ENCODE data around the gene UNC13C.

UNC13C gene

GRCh38 chr15:54504695-54505094 is 526.5 kb downstream of the UNC13C start:
- DNase-seq, result no peak

DNA sequence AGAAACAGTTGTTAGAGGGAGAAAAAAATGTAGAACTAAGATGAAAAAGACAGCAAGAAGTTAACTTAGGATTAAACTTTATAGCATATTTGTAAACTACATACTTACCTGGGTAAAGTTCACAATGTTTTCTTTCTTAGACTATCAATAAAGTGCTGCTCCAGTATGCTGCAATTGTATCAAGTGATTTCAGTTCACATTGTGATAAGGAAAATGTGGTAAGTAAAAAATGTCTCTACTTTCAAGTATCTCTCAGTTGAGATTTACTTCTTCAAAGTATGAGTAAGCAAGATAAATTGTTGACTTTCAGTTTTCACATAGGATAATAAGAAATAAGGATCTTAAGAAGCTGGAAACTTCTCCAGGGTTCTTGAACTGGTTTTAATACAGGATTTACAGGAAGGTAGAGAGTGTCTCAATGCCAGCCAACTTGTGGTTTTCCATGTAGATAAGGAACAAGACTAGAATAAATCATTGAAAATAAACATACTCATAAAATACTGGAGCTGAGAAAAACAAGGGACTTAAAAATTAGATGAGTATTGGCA is 528.8 kb downstream of the UNC13C start:
- no peak for DNase-seq

GRCh38 chr15:54514601-54515000 is 536.4 kb downstream of the UNC13C start:
- DNase-seq, result no peak

GRCh38 chr15:54515664-54516582 is 537.7 kb downstream of the UNC13C start:
- DNase-seq, result no peak

DNA sequence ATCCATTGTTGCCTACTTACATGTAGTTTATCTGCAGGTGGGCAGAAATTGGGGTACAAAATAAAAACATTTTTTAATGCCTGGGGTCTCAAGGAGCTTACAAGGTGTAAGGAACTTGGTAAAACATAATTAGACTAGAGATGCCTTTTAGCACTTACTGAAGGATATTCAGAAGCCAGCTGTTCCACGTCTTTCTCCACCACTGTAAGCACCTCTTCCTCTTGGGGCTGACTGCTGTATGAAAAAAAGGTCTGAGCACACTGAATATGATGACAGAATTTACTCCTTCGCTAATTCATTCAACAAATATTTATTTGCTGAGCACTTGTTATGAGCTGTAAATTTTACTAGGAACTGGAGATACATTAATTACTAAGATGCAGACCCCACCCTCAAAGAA is 539.1 kb downstream of the UNC13C start:
- DNase-seq, result no peak

GRCh38 chr15:54518156-54518882 is 540.1 kb downstream of the UNC13C start:
- no peak for DNase-seq

DNA sequence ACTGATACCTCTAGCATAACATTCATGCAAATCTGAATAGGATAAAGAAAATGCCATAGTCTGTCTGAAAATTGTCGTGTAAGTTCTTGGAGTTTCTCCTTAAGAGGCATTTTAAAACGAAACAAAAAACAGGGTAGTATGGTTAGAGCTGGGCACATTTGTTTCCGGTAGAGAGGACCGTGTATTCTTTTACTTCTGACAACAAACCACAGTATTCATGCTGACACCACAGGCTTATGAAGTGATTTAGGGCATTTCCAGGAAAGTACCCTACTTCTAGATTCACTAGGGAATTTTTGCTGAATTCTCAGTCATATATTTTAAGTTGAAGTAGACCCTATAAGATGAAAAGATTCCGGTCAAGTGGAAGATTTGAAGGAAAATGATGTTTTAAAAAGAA is 541.3 kb downstream of the UNC13C start:
- DNase-seq, result no peak

GRCh38 chr15:54520616-54521015 is 542.4 kb downstream of the UNC13C start:
- DNase-seq, result no peak

DNA sequence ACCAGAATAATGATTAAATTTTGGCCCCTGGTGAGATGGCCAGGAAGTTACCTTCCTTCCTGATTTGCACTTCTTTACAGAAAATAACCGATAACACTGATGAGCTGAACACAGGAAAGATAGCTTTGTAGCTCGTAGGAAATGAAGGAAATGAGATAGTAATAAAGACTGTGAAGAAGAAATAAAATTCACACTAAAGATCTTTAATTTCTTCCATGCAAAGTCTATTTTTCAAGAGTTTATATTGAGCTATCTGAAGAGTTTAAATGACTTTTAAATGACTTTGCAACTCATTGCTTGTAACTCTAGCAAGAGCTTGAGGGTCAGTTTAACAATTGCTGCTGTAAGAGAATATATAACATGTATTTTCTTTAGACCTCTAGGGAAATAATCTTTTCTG is 543.0 kb downstream of the UNC13C start:
- no peak for DNase-seq

GRCh38 chr15:54528021-54528420 is 549.8 kb downstream of the UNC13C start:
- DNase-seq, result no peak

- DNase-seq, result no peak
Observed at GRCh38 chr15:54540721-54541120, 562.5 kb downstream of the UNC13C start.

GRCh38 chr15:54547491-54547890 is 569.2 kb downstream of the UNC13C start:
- no peak for DNase-seq

DNA sequence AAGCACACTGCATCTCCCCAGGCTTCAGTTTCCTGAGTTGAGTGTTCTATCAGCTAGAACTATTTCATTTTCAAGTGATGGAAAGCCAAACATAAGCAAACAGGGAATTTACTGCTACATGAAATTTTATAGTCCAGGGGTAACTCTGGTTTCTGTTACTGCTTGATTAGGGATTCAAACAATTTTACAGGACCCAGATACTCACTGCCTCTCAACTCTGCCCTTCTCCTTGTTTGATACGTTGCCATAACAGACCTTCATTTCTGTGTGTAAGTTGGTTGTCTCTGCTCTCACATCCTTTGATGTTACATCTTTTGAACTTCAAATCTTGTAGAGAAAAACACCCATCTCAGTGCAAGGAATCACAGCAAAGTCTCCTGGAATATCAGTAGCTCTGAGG is 572.7 kb downstream of the UNC13C start:
- DNase-seq, result no peak

- no peak for DNase-seq
Observed at GRCh38 chr15:54556231-54556630, 578.0 kb downstream of the UNC13C start.

DNA sequence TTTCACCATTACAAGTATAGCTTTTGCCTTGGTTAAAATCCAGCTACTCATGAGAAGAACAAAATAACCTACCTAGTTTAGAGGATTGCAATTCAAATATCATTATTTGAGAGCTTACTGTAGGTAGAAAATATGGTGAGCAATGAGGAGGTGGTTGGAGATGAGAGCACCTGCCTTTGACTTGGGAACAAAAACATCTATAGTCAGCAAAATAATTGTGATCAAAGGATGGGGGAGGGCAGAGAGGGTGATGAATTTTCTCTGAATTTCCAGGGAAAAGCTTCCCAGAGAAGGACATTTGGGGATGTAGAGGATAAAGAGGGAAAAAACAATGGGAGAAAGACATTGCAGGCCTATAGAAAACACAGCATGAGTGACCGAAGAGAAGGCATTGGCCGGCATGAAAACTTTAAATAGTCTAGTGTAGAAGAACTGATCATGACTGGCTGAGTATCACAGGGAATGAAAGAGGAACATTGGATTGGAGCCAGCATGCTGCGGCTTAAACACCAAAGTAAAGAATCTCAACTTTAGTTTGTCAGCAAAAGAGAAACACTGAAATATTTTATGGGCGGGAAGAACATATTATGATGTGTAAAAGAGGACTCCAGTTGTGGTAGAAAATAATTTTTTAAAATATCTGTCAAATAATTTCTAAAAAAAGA is 581.3 kb downstream of the UNC13C start:
- no peak for DNase-seq

- no peak for DNase-seq
Observed at GRCh38 chr15:54560417-54560816, 582.2 kb downstream of the UNC13C start.

DNA sequence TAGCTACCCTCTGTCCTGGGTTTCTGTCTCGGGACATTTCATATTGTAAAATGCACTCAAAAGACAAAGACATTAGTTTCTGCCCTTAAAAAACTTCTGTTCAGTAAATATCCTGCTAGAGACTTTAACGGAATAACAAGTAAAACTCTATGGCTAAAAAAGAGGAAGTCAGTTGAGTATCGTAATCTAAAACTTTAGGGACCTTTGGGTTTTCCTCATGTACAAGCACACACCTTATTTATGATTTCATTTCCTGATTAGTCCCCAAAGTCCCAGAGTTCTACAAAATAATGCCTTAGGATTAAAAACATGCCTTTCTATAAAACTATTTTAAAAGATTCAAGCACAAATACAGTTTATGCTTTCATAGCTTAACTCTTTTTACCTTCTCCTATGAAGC is 585.9 kb downstream of the UNC13C start:
- DNase-seq, result no peak

GRCh38 chr15:54566654-54567053 is 588.4 kb downstream of the UNC13C start:
- DNase-seq, result no peak

DNA sequence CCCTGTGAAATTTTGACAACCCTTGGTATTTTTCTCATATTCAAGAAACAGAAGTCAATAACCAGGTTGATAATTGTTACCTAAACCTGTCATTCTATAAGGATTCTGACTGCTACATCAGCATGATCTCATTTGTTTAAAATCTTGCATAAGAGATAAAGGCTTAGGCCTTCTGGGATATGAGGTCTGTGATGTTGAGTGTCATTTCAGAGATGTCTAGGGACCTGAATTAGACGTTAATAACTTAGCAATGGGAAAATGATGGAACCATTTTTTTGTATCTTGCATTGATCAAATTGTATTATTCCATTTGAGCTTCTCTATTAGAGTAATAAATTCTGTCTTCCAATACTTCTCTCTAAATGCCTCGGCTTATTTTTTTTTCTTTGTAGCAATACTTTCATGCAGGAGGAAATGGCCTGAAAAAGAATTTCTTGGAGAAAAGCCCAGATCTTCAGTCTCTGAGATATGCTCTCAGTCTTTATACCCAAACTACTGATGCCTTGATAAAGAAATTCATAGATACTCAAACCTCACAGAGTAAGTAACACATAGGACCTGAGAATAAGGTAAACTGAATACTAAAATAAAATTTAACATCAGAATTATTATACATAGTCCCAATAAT is 589.3 kb downstream of the UNC13C start:
- no peak for DNase-seq

GRCh38 chr15:54568381-54568780 is 590.1 kb downstream of the UNC13C start:
- no peak for DNase-seq

- no peak for DNase-seq
Observed at GRCh38 chr15:54571576-54571975, 593.3 kb downstream of the UNC13C start.

DNA sequence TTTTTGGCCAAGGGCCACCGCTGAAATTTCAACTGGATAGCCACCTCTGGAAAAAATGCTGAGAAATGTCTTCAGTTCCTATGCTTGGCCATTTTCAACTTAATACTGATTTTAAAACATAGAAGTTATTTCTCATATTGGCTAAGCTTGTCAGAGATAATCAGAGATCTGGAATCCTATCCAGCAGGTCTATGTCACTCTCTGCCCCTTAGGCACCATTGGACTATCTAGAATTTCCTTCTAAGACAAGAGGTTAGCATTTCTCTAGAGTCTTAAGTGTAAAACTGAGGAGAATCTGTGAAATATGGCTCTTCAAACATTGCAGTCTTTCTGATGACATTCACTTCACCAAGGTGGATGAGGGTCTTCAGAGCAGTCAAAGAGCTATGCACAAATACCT is 597.3 kb downstream of the UNC13C start:
- DNase-seq, result no peak
